Non-pigmented ciliary epithelial cell (primary cell): Measurements from ENCODE around the gene NOX1.

ENCODE experiments used
- DNase-seq: peaks from one replicate; pipeline ENCODE4 v3.0.0-alpha.2; 2010; ENCODE audit warnings: low read depth

NOX1 gene

DNA sequence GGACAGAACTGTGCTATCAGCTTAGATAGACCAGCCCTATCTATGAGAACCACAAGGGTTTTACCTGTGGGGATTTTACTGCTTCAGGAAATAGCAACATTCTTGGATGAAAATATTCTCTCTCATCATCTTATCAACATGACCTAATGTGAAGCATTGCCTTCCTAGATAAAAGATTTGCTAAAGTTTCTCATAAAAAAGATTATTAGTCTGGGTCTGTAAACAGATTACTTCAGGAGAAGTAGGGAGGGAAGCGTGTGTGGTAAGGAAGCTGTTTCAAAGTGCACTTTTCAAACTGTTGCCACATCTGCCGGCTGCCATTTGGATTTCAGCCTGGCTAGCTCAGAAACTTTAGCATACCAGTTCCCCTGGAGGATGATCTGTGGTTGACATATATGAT is at the start of gene NOX1:
Gene NOX1, minus strand, starts transcription at position 35 of the 400 bp plus-strand sequence. CDS start 220 bp downstream, outside the sequence.
- DNase-seq: no peak

GRCh38 chrX:100915562-100915961 is 41.4 kb upstream of the NOX1 start:
- DNase-seq: no peak

GRCh38 chrX:100913111-100913510 is 39.0 kb upstream of the NOX1 start:
- no peak for DNase-seq

DNA sequence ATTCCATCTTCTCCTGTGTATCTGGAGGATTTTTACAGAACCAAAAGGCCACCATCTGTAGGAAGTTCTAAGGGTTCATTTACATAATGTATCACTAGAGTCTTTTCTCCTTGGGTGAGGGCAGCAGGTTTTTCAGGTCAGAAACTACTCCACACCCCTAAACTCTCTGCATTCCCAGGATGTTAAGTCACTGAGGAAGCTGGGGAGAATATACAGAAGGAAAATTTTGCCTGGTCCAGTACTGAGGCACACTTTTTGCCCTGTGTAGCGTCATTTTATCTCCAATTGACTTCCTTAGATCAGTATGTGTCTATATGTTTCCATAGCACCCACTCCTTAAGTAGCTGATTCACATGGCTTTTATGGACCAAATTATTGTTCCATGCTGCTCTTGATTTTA is 37.6 kb upstream of the NOX1 start:
- no peak for DNase-seq

- DNase-seq: no peak
Observed at GRCh38 chrX:100905620-100906019, 31.5 kb upstream of the NOX1 start.

- DNase-seq: no peak
Observed at GRCh38 chrX:100904433-100904832, 30.3 kb upstream of the NOX1 start.

GRCh38 chrX:100895365-100896075 is 21.4 kb upstream of the NOX1 start:
- no peak for DNase-seq

- DNase-seq: no peak
Observed at GRCh38 chrX:100883654-100884053, 9.5 kb upstream of the NOX1 start.

- no peak for DNase-seq
Observed at GRCh38 chrX:100880368-100880767, 6.2 kb upstream of the NOX1 start.

DNA sequence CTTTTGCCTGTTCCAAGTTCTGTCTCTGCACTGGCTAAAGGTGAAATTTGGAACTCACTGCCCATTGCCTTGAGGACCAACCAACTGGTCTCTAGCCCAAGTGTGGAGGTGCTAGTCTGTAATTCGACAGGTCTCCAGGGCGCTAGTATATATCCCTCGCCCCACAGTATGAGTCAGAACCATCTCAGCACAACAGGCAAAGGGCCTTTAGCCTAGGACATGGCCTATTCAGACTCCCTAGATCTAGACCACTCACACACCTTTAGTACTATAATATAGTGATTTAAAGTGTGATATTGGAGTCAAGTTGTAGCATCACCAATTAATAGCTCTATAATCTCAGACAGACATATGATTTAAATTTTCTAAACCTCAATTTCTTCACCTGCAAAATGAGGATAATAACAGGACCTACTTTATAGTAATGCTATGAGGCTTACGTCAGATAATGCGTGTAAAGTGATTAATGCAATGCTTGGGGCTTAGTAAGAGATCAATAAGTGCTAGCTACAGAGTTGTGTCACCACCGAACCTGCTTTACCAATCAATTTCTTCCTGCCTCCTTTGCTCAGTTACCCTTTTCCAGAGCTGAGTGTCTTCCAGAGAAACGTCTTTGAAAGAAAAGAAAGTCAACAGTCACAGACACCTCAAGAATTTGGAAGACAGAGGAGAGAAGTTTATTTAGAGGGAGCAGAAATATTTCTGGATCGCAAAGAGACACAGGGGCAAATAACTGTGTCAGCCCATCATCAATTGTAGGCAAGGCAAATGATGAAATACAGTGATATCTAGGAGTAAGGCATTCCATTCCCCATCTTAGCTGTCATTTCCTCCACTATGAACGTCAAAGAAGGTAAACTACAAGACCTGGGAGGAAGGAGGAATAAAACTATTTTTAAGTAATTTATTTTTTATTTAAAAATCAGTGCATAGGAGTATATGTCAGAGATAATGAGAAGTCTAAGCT is 2.3 kb downstream of the NOX1 start:
- no peak for DNase-seq

GRCh38 chrX:100870527-100870926 is 3.6 kb downstream of the NOX1 start:
- DNase-seq: no peak

- no peak for DNase-seq
Observed at GRCh38 chrX:100868273-100868672, 5.9 kb downstream of the NOX1 start.

DNA sequence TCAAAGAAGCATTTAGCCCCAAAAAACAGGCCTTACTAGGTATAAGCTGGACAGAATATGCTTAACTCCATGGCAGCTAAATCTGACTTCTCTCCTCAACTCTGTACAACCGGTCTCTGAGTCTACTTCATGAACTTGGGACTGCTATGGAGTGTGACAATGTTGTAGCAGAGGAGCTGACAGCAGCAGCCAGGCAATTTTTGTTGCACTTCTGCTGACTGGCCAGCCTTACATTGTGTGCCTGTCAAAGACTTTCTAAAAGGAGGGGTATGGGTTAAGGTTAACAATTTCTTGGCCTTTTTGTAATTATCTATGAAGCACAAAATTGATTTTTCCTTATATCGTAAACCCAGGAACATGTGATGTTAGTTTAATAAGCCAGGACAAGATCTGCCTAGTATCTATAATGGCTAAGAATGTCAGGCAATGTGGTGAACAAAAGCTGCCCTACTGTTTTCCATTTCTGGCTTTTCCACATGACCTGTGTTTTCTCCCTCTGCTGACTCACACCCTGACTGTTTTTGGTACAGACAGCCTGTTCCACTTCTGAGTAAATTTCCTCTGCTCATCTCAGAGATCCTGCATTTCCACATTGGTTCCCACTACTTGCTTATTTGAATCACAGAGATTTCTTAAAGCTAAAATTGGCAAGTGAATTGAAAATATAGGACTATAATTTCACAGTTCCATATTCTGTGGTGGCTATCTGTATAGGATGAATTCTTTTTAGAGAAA is 9.3 kb downstream of the NOX1 start:
- DNase-seq: no peak

- DNase-seq: no peak
Observed at GRCh38 chrX:100863326-100863864, 10.8 kb downstream of the NOX1 start.

DNA sequence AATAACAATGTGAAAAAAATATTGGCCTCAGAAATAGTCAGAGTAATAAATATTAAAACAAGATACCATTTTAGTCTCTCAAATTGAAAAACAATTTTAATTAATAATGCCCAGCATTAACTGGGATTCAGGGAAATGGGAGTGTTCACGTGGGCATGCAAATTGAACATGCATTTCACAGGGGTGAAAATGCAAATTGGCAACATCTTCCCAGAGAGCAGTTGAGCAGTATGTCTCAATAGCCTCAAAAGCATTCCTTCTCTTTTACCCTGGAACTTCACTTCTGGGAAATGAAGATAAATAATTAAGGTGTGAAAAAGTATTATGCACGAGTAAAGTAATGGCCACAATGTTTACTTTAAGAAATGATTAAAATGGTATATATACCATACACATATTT is 21.3 kb downstream of the NOX1 start:
- DNase-seq: no peak

DNA sequence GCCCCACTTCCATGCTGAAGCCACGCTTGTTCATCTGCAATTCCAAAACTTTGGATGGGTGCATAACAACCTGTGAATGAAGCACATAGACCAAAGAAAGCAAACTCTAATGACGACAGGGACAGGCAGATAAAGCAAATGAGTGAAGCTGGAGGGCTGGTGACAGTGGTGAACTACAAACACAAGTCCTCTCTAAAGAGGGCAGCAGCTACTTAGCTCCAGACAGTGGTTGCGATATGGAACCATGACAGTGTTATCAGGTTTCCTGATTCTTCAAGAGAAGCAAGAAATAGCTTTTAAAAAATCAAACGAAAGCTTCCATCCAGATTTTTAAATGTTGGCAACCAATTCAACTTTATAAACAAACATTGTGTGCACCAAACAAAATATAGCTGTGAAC is 23.8 kb downstream of the NOX1 start:
- no peak for DNase-seq

DNA sequence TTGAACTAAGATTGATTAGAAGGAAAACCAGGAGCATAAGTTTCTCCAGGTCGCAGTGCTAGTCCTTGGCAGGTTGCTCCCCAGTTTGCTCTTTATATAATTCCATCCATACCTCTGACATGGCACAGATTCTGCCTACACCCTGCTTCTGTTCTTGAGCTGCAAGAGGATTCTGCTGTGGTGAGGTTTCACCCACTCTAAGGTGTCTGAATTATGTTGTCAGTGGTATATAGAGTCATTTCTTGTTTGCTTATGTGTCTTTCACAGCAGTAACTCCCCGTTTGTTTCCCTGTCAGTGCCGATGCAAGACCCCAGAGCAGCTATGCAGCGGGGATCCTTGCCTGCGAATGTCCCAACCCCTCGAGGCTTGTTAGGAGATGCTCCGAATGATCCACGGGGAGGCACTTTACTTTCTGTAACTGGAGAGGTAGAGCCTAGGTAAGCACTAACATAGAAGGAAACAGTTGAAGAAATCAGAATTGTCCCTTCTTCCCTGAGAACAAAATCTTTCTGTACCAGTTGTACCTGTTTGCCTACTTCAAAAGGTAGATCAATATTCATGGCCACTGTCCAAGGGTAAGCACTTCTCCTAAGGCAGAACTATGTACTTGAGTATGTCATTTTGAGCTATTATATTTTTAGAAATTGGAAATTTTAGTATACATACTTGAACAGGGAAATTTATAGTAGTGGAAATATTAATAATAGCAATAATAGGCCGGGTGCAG is 42.8 kb downstream of the NOX1 start:
- DNase-seq: no peak

DNA sequence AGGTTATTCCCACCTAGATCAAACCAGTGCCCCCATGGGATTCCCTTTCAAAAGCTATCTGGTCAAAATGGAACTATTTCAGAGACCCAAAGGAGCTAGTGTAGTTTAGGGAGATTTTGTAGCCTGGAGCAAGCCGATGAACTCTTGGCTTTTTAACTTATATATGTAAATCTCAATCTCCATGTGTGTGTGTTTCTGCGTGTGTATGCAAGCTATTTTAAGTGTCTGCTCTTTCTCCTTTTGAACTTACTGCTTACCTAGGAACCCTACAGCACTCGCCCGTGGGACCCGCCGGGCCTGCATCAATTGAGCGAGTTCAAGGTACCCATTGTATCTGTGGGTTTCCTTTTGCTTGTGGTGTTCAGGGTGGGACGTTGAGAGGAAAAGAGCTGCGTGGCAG is 43.6 kb downstream of the NOX1 start:
- no peak for DNase-seq

- DNase-seq: no peak
Observed at GRCh38 chrX:100830143-100830542, 44.0 kb downstream of the NOX1 start.

DNA sequence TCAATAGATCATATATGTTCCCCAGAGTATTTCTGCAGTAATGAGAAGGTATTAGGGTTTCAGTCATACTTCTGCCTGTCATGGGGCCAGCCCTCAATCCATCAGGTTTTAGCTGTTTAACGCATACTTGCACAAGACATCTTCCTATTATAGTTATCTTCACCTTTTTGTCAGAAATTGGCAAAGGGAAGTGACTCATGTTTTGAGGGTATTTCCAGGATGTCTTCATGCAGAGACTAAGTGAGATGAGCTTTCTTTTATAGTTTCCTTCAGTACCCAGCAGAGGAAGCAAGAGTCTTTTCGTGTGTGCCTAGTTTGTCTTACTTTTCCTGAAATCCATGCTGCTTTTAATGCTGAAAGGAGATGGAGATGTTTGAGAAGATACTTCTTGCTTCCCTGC is 44.4 kb downstream of the NOX1 start:
- peak; percentile 13 for DNase-seq

DNA sequence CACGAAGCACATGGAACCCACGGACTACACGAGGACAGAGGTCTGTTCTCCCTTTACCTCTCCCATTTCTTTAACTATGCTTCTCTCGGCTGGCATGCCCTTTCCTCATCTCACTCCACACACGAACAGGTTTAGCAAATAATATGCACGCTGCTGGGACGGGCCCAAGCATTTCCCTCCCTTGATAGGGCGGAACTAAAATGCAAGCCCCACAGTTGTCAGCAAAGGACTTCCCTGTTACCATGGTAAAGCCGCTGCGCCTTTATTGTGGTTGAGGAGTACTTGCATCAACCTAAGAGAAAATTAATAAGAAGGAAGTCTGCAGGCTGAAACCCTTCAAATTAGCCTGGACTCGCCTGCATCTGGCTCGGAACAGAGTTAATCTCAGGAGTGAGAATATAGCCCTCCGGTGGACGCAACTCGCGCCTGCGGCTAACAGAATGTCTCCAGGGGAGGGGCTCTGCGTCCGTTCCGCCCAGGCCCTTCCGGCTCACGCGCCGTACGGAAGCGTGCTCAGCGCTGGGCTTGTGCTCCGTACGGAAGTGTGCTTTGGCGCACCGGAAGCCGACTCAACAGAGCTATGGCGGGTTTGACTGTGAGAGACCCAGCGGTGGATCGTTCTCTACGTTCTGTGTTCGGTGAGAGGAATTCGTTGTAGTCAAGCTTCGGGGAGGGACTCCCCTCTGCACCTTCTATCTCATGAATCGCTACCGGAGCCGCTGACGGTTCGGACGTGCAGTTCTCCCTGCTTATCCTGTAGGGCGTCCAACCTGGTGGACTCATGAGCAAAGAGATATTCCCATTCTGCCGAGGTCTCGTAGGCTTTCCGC is 54.1 kb downstream of the NOX1 start, which contains the start of gene CSTF2:
Gene CSTF2, plus strand, starts transcription at position 555 of the 830 bp plus-strand sequence. Its CDS starts 26 bp downstream, at position 581.
- DNase-seq: peak; percentile 34
